Activated CD4-positive, alpha-beta T cell treated with anti-CD3 and anti-CD28 coated beads, Interleukin-2, Interleukin-4, amounts not matched to agents 100 ng/mL and 50 ng/mL, durations not matched to agents 16 hours and 8 hours (primary cell): ENCODE results near the gene PCDHGA8.
A peak's percentile ranks its signal among the peaks of the same experiment; 100 is the strongest.
"Not testable (repeated sequence)": the region's sequence is repeated elsewhere in the genome, so short reads cannot be mapped to it uniquely, and the experiment has no call there.

Experiments used
- DNase-seq: peaks from one replicate; pipeline ENCODE4 v3.0.0-alpha.2; 2020; ENCODE audit warnings: low spot score

PCDHGA8 gene

DNA sequence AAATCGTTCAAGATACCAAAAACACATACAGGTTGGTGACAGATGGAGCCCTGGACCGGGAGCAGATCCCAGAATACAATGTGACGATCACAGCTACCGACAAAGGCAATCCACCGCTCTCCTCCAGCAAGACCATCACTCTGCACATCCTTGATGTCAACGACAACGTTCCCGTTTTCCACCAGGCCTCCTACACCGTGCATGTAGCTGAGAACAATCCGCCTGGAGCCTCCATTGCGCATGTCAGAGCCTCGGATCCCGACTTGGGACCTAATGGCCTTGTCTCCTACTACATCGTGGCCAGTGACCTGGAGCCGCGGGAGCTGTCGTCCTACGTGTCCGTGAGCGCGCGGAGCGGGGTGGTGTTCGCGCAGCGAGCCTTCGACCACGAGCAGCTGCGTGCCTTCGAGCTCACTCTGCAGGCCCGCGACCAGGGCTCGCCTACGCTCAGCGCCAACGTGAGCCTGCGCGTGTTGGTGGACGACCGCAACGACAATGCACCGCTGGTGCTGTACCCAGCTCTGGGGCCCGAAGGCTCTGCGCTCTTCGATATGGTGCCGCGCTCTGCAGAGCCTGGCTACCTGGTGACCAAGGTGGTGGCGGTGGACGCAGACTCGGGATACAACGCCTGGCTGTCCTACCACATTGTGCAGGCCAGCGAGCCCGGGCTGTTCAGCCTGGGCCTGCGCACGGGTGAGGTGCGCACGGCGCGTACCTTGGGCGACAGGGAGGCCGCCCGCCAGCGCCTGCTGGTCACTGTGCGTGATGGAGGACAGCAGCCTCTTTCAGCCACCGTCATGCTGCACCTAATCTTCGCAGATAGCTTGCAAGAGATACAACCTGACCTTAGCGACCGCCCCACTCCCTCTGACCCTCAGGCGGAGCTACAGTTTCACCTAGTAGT lies 20.6 kb upstream of the PCDHGA8 start:
- DNase-seq = no peak

DNA sequence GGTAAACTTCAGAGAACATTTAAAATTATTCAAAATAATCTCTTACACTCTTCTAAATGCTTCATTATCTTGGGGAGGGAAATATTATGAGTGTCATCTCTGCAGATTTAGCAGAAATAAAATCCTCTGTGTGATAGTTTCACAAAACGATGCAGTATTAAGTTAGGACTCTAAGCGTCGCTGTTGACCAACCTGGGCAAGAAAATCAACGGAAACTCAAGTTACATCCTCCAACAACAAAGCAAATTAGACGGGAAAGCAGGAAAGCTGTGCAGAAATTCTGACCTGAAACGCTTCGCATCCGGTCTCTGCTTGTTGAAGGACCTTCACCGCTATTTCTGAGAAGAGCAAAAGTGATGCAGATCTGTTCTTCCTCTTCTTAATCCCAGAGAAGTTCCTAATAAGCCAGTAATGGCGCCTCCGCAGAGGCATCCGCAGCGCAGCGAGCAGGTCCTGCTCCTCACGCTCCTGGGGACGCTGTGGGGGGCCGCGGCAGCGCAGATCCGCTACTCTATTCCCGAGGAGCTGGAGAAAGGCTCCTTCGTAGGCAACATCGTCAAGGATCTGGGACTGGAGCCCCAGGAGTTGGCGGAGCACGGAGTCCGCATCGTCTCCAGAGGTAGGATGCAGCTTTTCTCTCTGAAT lies 18.6 kb upstream of the PCDHGA8 start, which contains the start of gene PCDHGA6:
TSS of gene PCDHGA6 (plus strand) at position 219 of the 645 bp plus-strand sequence. CDS start at position 412, 193 bp downstream.
- DNase-seq = no peak

DNA sequence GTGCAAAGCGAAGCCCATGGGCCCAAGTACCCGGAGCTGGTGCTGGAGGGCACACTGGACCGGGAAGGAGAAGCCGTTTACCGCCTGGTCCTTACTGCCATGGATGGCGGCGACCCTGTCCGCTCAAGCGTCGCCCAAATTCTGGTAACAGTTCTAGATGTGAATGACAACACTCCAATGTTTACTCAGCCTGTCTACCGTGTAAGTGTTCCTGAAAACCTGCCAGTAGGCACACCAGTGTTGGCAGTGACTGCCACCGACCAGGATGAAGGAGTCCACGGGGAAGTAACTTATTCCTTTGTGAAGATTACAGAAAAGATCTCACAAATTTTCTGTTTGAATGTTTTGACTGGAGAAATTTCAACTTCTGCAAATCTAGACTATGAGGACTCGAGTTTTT lies 17.8 kb upstream of the PCDHGA8 start:
- DNase-seq = no peak

DNA sequence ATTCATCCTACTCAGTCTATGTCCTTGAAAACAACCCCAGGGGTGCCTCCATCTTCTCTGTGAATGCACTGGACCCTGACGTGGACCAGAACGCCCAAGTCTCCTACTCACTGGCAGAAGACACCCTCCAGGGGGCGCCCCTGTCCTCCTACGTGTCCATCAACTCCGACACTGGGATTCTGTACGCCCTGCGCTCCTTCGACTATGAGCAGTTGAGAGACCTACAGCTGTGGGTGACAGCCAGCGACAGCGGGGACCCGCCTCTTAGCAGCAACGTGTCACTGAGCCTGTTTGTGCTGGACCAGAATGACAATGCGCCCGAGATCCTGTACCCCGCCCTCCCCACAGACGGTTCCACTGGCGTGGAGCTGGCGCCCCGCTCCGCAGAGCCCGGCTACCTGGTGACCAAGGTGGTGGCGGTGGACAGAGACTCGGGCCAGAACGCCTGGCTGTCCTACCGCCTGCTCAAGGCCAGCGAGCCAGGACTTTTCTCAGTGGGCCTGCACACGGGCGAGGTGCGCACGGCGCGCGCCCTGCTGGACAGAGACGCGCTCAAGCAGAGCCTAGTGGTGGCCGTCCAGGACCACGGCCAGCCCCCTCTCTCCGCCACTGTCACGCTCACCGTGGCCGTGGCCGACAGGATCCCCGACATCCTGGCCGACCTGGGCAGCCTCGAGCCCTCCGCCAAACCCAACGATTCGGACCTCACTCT lies 16.8 kb upstream of the PCDHGA8 start:
- not testable (repeated sequence) for DNase-seq

DNA sequence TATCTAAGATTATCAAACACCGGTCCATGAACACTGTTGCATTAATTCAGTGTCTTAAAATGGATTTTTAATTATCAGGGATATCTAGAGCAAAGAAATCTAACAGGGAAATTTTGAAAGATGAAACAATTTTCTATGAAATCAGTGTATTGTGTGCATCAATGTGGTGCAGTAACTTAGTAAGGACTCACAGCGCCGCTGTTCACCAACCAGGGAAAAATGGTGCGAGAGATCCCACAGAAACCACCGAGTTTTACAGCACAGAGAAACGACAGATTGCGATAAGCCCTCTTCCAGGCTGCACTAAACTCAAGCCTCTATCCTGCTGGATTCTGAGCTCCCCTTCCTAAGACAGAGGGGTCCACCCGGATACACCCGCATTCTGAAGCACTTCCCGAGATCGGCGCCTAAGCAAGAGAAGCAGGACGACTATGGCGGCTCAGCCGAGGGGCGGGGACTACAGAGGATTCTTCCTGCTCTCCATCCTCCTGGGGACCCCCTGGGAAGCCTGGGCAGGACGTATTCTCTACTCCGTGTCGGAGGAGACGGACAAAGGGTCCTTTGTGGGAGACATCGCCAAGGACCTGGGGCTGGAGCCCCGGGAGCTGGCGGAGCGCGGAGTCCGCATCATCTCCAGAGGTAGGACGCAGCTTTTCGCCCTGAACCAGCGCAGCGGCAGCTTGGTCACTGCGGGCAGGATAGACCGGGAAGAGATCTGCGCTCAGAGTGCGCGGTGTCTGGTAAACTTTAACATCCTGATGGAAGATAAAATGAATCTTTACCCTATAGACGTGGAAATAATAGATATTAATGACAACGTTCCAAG lies 9.8 kb upstream of the PCDHGA8 start, which contains the start of gene PCDHGA7:
TSS of gene PCDHGA7 (plus strand) at position 274 of the 826 bp plus-strand sequence. CDS start at position 432, 158 bp downstream.
- DNase-seq = no peak

DNA sequence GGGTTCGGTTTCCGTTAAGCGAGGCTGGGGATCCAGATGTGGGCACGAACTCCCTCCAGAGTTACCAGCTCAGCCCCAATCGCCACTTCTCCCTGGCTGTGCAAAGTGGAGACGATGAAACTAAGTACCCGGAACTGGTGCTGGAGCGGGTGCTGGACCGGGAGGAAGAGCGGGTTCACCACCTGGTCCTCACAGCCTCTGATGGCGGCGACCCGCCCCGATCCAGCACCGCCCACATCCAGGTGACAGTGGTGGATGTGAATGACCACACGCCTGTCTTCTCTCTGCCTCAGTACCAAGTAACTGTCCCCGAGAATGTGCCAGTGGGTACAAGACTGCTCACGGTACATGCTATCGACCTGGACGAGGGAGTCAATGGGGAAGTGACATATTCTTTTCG lies 9.1 kb upstream of the PCDHGA8 start:
- no peak for DNase-seq

DNA sequence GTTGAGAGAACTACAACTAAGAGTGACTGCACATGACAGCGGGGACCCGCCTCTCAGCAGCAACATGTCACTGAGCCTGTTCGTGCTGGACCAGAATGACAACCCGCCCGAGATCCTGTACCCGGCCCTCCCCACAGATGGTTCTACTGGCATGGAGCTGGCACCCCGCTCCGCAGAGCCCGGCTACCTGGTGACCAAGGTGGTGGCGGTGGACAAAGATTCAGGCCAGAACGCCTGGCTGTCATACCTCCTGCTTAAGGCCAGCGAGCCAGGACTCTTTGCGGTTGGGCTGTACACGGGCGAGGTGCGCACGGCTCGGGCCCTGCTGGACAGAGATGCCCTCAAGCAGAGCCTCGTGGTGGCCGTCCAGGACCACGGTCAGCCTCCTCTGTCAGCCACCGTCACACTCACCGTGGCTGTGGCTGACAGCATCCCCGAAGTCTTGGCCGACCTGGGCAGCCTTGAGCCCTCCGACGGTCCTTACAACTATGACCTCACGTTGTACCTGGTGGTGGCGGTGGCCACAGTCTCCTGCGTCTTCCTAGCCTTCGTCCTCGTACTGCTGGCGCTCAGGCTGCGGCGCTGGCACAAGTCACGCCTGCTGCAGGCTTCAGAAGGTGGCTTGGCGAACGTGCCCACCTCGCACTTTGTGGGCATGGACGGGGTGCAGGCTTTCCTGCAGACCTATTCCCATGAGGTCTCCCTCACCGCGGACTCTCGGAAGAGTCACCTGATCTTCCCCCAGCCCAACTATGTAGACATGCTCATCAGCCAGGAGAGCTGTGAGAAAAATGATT lies 7.8 kb upstream of the PCDHGA8 start:
- no peak for DNase-seq

DNA sequence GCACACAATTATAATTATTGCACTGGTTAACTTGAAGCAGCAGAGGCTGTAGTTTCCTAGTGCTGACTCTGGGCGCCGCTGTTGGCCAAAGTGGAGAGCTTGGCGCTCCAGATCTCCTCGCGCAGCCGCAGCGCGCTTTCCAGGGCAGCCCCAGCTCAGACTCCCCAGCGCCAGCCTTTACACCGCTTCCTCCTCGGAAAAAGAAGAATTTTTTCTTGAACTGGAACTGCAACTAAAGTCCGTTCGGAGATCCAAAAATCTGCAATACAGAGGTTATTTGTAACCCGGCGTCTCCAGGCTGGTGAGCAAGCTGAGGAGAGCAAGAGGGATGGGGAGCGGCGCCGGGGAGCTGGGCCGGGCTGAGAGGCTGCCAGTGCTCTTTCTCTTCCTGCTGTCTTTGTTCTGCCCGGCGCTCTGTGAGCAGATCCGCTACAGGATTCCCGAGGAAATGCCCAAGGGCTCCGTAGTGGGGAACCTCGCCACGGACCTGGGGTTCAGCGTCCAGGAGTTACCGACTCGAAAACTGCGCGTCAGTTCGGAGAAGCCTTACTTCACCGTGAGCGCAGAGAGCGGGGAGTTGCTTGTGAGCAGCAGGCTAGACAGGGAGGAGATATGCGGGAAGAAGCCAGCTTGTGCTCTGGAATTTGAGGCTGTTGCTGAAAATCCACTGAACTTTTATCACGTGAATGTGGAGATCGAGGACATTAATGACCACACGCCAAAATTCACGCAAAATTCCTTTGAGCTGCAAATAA lies 4.7 kb upstream of the PCDHGA8 start, which contains the start of gene PCDHGB4:
TSS of gene PCDHGB4 (plus strand) at position 142 of the 755 bp plus-strand sequence. CDS start at position 329, 187 bp downstream.
- DNase-seq = peak; percentile 25

DNA sequence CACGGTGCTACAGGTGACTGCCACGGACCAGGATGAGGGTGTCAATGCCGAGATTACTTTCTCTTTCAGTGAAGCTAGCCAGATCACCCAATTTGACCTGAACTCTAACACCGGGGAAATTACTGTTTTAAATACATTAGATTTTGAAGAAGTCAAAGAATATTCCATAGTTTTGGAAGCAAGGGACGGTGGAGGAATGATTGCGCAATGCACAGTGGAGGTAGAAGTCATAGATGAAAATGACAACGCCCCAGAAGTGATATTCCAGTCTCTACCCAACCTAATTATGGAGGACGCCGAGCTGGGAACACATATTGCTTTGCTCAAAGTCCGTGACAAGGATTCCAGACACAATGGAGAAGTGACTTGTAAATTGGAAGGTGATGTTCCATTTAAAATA lies 3.8 kb upstream of the PCDHGA8 start:
- no peak for DNase-seq

DNA sequence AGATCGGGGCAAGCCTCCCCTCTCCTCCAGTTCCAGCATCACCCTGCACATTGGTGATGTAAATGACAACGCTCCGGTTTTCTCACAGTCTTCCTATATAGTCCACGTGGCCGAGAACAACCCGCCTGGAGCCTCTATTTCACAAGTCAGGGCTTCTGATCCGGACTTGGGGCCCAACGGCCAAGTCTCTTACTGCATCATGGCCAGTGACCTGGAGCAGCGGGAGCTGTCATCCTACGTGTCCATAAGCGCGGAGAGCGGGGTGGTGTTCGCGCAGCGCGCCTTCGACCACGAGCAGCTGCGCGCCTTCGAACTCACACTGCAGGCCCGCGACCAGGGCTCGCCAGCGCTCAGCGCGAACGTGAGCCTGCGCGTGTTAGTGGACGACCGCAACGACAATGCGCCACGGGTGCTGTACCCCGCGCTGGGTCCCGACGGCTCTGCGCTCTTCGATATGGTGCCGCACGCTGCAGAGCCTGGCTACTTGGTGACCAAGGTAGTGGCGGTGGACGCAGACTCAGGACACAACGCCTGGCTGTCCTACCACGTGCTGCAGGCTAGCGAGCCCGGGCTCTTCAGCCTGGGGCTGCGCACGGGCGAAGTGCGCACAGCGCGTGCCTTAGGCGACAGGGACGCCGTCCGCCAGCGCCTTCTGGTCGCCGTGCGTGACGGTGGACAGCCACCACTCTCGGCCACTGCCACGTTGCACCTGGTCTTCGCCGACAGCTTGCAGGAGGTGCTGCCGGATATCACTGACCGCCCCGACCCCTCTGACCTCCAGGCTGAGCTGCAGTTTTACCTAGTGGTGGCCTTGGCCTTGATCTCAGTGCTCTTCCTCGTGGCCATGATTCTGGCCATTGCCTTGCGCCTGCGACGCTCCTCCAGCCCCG lies 3.0 kb upstream of the PCDHGA8 start:
- DNase-seq = no peak

DNA sequence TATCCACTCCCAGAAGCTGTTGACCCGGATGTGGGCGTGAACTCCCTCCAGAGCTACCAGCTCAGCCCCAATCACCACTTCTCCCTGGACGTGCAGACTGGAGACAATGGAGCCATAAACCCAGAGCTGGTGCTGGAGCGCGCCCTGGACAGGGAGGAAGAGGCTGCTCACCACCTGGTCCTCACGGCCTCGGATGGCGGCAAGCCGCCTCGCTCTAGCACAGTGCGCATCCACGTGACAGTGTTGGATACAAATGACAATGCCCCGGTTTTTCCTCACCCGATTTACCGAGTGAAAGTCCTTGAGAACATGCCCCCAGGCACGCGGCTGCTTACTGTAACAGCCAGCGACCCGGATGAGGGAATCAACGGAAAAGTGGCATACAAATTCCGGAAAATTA lies 834 bp downstream of the PCDHGA8 start:
- DNase-seq = no peak

DNA sequence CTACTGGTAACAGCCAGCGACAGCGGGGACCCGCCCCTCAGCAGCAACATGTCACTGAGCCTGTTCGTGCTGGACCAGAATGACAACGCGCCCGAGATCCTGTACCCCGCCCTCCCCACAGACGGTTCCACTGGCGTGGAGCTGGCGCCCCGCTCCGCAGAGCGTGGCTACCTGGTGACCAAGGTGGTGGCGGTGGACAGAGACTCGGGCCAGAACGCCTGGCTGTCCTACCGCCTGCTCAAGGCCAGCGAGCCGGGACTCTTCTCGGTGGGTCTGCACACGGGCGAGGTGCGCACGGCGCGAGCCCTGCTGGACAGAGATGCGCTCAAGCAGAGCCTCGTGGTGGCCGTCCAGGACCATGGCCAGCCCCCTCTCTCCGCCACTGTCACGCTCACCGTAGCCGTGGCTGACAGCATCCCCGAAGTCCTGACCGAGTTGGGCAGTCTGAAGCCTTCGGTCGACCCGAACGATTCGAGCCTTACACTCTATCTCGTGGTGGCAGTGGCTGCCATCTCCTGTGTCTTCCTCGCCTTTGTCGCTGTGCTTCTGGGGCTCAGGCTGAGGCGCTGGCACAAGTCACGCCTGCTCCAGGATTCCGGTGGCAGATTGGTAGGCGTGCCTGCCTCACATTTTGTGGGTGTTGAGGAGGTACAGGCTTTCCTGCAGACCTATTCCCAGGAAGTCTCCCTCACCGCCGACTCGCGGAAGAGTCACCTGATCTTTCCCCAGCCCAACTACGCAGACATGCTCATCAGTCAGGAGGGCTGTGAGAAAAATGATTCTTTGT lies 2.2 kb downstream of the PCDHGA8 start:
- not testable (repeated sequence) for DNase-seq

DNA sequence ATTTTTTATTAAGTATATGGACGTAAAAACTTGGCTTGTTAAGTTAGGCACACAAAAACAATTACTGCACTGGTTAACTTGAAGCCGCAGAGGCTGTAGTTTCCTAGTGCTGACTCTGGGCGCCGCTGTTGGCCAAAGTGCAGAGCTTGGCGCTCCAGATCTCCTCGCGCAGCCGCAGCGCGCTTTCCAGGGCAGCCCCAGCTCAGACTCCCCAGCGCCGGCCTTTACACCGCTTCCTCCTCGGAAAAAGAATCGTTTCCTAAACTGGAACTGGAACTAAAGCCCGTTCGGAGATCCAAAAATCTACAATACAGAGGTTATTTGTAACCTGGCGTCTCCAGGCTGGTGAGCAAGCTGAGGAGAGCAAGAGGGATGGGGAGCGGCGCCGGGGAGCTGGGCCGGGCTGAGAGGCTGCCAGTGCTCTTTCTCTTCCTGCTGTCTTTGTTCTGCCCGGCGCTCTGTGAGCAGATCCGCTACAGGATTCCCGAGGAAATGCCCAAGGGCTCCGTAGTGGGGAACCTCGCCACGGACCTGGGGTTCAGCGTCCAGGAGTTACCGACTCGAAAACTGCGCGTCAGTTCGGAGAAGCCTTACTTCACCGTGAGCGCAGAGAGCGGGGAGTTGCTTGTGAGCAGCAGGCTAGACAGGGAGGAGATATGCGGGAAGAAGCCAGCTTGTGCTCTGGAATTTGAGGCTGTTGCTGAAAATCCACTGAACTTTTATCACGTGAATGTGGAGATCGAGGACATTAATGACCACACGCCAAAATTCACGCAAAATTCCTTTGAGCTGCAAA lies 5.5 kb downstream of the PCDHGA8 start, which contains the start of gene PCDHGB5:
TSS of gene PCDHGB5 (plus strand) at position 192 of the 796 bp plus-strand sequence. CDS start at position 373, 181 bp downstream.
- DNase-seq = peak; percentile 46

DNA sequence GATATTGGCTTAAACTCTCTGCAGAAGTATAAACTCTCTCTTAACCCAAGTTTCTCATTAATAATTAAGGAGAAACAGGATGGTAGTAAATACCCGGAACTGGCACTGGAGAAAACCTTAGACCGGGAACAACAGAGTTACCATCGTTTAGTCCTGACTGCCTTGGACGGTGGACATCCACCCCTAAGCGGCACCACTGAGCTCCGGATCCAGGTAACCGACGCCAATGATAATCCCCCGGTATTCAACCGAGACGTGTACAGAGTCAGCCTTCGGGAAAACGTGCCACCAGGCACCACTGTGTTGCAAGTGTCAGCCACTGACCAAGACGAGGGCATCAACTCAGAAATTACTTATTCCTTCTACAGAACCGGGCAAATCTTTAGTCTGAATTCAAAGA lies 6.2 kb downstream of the PCDHGA8 start:
- no peak for DNase-seq

DNA sequence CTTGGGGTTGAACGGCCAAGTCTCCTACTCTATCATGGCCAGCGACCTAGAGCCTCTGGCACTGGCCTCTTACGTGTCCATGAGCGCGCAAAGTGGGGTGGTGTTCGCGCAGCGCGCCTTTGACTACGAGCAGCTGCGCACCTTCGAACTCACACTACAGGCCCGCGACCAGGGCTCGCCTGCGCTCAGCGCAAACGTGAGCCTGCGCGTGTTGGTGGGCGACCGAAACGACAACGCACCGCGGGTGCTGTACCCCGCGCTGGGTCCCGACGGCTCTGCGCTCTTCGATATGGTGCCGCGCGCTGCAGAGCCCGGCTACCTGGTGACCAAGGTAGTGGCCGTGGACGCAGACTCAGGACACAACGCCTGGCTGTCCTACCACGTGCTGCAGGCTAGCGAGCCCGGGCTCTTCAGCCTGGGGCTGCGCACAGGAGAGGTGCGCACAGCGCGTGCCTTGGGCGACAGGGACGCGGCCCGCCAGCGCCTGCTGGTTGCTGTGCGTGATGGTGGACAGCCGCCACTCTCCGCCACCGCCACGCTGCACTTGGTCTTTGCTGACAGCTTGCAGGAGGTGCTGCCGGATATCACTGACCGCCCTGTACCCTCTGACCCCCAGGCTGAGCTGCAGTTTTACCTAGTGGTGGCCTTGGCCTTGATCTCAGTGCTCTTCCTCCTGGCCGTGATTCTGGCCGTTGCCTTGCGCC lies 7.3 kb downstream of the PCDHGA8 start:
- DNase-seq = no peak

DNA sequence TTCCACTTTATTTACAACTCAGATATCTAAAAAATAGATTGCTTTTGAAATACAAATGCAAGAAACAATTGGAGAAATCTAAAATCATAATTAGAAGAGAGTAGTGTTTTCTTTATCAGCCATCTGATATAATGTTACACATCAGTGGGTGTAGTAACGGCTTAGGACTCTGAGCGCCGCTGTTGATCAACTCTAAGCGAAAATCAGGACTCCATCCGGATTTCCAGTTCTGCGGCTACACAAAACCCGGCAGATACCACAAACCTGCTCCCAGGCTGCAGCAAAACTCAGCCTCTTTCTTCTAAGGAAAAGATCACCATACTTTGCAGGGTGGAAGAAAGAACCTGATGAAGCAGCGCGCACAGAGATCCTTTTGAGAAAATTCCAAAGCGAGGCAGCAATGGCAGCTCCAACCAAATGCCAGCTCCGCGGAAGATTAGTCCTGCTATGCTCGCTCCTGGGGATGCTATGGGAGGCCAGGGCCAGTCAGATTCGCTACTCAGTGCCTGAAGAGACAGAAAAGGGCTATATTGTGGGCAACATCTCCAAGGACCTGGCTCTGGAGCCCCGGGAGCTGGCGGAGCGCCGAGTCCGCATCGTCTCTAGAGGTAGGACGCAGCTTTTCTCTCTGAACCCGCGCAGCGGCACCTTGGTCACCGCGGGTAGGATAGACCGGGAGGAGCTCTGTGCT lies 10.3 kb downstream of the PCDHGA8 start, which contains the start of gene PCDHGA9:
TSS of gene PCDHGA9 (plus strand) at position 226 of the 691 bp plus-strand sequence. CDS start at position 401, 175 bp downstream.
- no peak for DNase-seq
